ENCODE data around the gene MED22.

The MED22 gene

DNA sequence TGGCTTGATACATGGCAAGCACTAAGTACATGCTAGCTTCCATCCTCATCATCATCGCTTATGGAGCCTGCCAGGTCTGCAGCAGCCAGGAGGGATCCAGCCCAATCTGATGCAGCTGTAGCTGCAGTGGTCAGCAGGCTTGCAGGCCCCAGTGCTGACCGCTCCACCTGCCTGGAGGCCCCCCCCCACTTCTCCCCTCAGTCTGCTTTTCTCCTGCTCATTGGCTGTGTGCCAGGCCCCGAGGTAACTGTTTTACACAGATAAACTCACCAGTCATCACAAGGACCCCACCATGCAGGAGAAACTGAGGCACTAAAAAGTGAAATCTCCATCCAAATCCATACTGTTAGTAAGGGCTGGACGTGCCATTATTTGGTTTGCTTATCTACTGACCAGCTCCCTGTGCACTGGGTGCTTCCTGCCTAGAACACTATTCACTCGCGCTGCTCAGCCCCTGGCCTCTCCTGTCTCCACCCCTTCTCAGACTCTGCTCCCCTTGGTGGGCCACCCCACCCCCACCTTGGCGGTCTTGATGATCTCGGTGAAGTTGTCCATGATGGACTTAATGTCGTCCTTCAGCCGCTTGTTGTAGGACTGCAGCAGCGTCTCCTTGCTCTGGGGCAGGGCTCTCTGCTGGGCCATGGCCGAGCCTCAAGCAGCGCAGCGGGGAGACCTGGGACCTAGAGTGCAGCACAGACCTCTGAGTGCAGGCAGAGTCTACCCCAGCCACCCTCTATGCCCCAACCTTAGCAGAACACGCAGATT, 1.7 kb downstream of the MED22 start:
- H4K20me1 ChIP-seq (ENCODE audit: insufficient read depth, low read length, poor library complexity, severe bottlenecking): peaks cover 45% of the 10 kb centered on the region
- H2AFZ ChIP-seq (ENCODE audit: low read length): no peak overlapping the region
- H3K9ac ChIP-seq (ENCODE audit: low read depth, low read length, poor library complexity, severe bottlenecking): peak overlapping the region; percentile 100
- H3K79me2 ChIP-seq (ENCODE audit: insufficient read depth, low read length): peaks cover 60% of the 10 kb centered on the region
- H3F3A ChIP-seq (ENCODE audit: low read depth): peaks cover 4% of the 10 kb centered on the region; the same call in 1 of the 2 replicates
- peaks cover 32% of the 10 kb centered on the region for H3K4me1 ChIP-seq (ENCODE audit: insufficient read depth, low read length, poor library complexity, severe bottlenecking)
- H3K9me2 ChIP-seq (replicated peaks; ENCODE audit: low read depth, low read length): no peaks in the 10 kb centered on the region
- peaks cover 8% of the 10 kb centered on the region for H3K27me3 ChIP-seq (ENCODE audit: insufficient read depth, low read length, poor library complexity, severe bottlenecking)
- TF ChIP-seq, protein P1, sequence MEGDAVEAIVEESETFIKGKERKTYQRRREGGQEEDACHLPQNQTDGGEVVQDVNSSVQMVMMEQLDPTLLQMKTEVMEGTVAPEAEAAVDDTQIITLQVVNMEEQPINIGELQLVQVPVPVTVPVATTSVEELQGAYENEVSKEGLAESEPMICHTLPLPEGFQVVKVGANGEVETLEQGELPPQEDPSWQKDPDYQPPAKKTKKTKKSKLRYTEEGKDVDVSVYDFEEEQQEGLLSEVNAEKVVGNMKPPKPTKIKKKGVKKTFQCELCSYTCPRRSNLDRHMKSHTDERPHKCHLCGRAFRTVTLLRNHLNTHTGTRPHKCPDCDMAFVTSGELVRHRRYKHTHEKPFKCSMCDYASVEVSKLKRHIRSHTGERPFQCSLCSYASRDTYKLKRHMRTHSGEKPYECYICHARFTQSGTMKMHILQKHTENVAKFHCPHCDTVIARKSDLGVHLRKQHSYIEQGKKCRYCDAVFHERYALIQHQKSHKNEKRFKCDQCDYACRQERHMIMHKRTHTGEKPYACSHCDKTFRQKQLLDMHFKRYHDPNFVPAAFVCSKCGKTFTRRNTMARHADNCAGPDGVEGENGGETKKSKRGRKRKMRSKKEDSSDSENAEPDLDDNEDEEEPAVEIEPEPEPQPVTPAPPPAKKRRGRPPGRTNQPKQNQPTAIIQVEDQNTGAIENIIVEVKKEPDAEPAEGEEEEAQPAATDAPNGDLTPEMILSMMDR (conservative IDR thresholded peaks at IDR 0.05; ENCODE audit: low read length): no peak
- TF ChIP-seq EZH2phosphoT487 (IDR thresholded peaks at IDR 0.05; ENCODE audit: borderline replicate concordance): no peak
- peak overlapping the region; percentile 97 for H3K4me3 ChIP-seq (ENCODE audit: low read length, poor library complexity, severe bottlenecking)
- no peaks in the 10 kb centered on the region for H3K9me3 ChIP-seq (ENCODE audit: insufficient read depth, low read depth, low read length)
- peak overlapping the region; percentile 83 for H3K4me2 ChIP-seq (ENCODE audit: low read depth, low read length, poor library complexity, severe bottlenecking)
- peaks cover 39% of the 10 kb centered on the region; the same call in 1 of the 2 replicates for H3K36me3 ChIP-seq (ENCODE audit: insufficient read depth, low read length)

DNA sequence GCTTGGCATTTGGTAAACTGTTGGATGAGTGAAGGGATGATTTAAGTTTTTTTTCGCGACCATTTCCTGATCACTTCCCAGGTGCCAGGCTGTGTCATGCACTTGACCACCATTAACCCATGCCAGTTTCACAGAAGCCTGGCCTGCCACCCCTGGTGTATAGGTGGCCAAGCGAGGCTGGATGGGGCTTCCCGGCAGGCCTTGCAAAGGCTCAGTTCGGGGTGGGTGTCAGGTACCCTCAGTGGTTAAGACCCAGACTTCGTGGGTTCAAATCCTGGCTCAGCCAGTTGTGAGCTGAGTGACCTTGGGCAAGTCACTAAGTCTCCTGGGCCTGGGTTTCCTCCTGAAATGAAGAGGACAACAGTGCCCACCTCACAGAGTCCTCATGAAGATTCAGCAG, 2.3 kb downstream of the MED22 start:
- no peaks in the 10 kb centered on the region for H3K9me2 ChIP-seq (replicated peaks; ENCODE audit: low read depth, low read length)
- peak overlapping the region; percentile 16 for H3K9ac ChIP-seq (ENCODE audit: low read depth, low read length, poor library complexity, severe bottlenecking)
- H2AFZ ChIP-seq (ENCODE audit: low read length): no peak overlapping the region
- no peaks in the 10 kb centered on the region for H3F3A ChIP-seq (ENCODE audit: low read depth)
- peaks cover 54% of the 10 kb centered on the region for H3K79me2 ChIP-seq (ENCODE audit: insufficient read depth, low read length)
- H3K9me3 ChIP-seq (ENCODE audit: insufficient read depth, low read depth, low read length): no peaks in the 10 kb centered on the region
- peaks cover 38% of the 10 kb centered on the region for H4K20me1 ChIP-seq (ENCODE audit: insufficient read depth, low read length, poor library complexity, severe bottlenecking)
- H3K4me1 ChIP-seq (ENCODE audit: insufficient read depth, low read length, poor library complexity, severe bottlenecking): peaks cover 34% of the 10 kb centered on the region
- H3K36me3 ChIP-seq (ENCODE audit: insufficient read depth, low read length): peaks cover 39% of the 10 kb centered on the region; the same call in 1 of the 2 replicates
- peak overlapping the region; percentile 83 for H3K4me2 ChIP-seq (ENCODE audit: low read depth, low read length, poor library complexity, severe bottlenecking)
- peaks cover 8% of the 10 kb centered on the region for H3K27me3 ChIP-seq (ENCODE audit: insufficient read depth, low read length, poor library complexity, severe bottlenecking)
- H3K4me3 ChIP-seq (ENCODE audit: low read length, poor library complexity, severe bottlenecking): peak overlapping the region; percentile 97
- TF ChIP-seq, protein P1 (conservative IDR thresholded peaks at IDR 0.05; ENCODE audit: low read length): no peak

DNA sequence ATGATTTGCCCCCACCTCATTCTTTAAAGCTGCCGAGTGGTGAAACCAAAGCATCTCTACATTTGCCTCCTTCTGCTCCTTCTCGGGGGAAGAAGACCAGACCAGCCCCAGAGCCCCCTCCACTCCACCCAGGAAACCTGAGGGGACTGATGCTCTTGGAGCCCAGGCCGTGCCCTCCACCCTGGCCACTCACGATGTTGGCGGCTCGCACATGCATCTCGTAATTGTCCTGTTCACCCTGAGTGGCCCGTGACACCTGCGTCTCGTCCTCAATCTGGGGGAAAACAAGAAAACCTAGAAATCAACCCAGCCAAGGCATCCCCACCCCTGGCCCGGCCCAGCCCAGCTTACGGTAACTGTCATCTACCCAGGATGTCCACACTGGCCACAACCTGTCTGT, 3.0 kb downstream of the MED22 start:
- Histone ChIP-seq H3K9ac (ENCODE audit: low read depth, low read length, poor library complexity, severe bottlenecking) (peak overlapping the region; percentile 16), H3K9me2 (replicated peaks; ENCODE audit: low read depth, low read length) (no peaks in the 10 kb centered on the region), H3K4me1 (ENCODE audit: insufficient read depth, low read length, poor library complexity, severe bottlenecking) (peaks cover 35% of the 10 kb centered on the region), H2AFZ (ENCODE audit: low read length) (no peak overlapping the region), H4K20me1 (ENCODE audit: insufficient read depth, low read length, poor library complexity, severe bottlenecking) (peaks cover 32% of the 10 kb centered on the region), H3K4me3 (ENCODE audit: low read length, poor library complexity, severe bottlenecking) (no peak overlapping the region), H3K4me2 (ENCODE audit: low read depth, low read length, poor library complexity, severe bottlenecking) (no peak overlapping the region), H3K9me3 (ENCODE audit: insufficient read depth, low read depth, low read length) (no peaks in the 10 kb centered on the region), H3K27me3 (ENCODE audit: insufficient read depth, low read length, poor library complexity, severe bottlenecking) (peaks cover 8% of the 10 kb centered on the region), H3K36me3 (ENCODE audit: insufficient read depth, low read length) (peaks cover 33% of the 10 kb centered on the region; the same call in 1 of the 2 replicates), H3F3A (ENCODE audit: low read depth) (no peaks in the 10 kb centered on the region), H3K79me2 (ENCODE audit: insufficient read depth, low read length) (peaks cover 48% of the 10 kb centered on the region)
- TF ChIP-seq, protein P1 (conservative IDR thresholded peaks at IDR 0.05; ENCODE audit: low read length): no peak
- no peak for TF ChIP-seq EZH2phosphoT487 (IDR thresholded peaks at IDR 0.05; ENCODE audit: borderline replicate concordance)

Measured in Loucy (cell line).